HG02884 (cell line): ENCODE measurements around the gene SGPP1.
"Not testable (repeated sequence)": the region's sequence is repeated elsewhere in the genome, so short reads cannot be mapped to it uniquely, and the experiment has no call there.

Experiments
- ATAC-seq: cut with Tn5 transposase; IDR thresholded peaks from one replicate; pipeline ENCODE4 v1.9.1; 2021; ENCODE audit warnings: mild to moderate bottlenecking, moderate library complexity; ENCODE audit not compliant: unreplicated experiment

SGPP1 gene

GRCh38 chr14:63641473-63642228 is 86.2 kb downstream of the SGPP1 start, which contains the start of gene WDR89:
Gene WDR89 (minus strand): TSS chr14:63641871. CDS start chr14:63599942, 41,929 bp downstream.
- peak; percentile 89 for ATAC-seq

GRCh38 chr14:63638493-63638892 is 89.4 kb downstream of the SGPP1 start:
- no peak for ATAC-seq

- not testable (repeated sequence) for ATAC-seq
These were observed 91.7 kb downstream of the SGPP1 start for GRCh38 chr14:63636094-63636635.
